T-helper 17 cell (primary cell): ENCODE measurements around the gene SBNO2. TPM values are rescaled to one million over a fixed set of nuclear protein-coding genes. Genes with fewer than 3 reads are reported as not detected.

Experiments
- ATAC-seq: fragments of 150-1000 bp; cut with Tn5 transposase; 2 replicates; pipeline ENCODE4 v1.10.0; 2021; ENCODE audit warnings: mild to moderate bottlenecking, moderate library complexity
- DNase-seq, 3 donors: peaks; one replicate each; pipeline versions ENCODE4 v3.0.0 to v3.0.0-alpha.2; 2020 to 2021
- H3K9me3 ChIP-seq: one replicate; pipeline ENCODE4 v1.7.0; 2013; ENCODE audit warnings: low read length, mild to moderate bottlenecking; ENCODE audit not compliant: control insufficient read depth, poor library complexity, severe bottlenecking
- H3K27ac Mint-ChIP-seq: one replicate; pipeline ENCODE4 v1.8.0; 2022; ENCODE audit warnings: mild to moderate bottlenecking, moderate library complexity, mixed read lengths
- H3K27me3 Mint-ChIP-seq: one replicate; pipeline ENCODE4 v1.8.0; 2022; ENCODE audit warnings: mixed read lengths
- H3K36me3 Mint-ChIP-seq: one replicate; pipeline ENCODE4 v1.8.0; 2022; ENCODE audit warnings: low read depth, mixed read lengths
- H3K4me1 Mint-ChIP-seq: one replicate; pipeline ENCODE4 v1.8.0; 2022; ENCODE audit warnings: mild to moderate bottlenecking, mixed read lengths
- H3K4me3 Mint-ChIP-seq: one replicate; pipeline ENCODE4 v1.8.0; 2022; ENCODE audit warnings: mild to moderate bottlenecking, moderate library complexity, mixed read lengths
- total RNA-seq, 4 donors: library from RNA in 2 of 4; stranded (reverse) in 2 of 4; gene quantifications; one replicate each; pipeline ENCODE4 v1.2.3 and lab custom pipeline; 2022 to 2026

SBNO2 gene
- total RNA-seq, 2 donors from 2014 or later, result 85.4 to 106 TPM

GRCh38 chr19:1074544-1075283 is 99.4 kb downstream of the SBNO2 start:
- DNase-seq (peak; percentile 91 to 95 (median 93)), ATAC-seq (peak; percentile 49)
- H3K36me3 Mint-ChIP-seq, result peaks cover 9% of the 10 kb centered on the region
- H3K27me3 Mint-ChIP-seq, result no peaks in the 10 kb centered on the region
- H3K4me1 Mint-ChIP-seq, result peaks cover 41% of the 10 kb centered on the region
- H3K4me3 Mint-ChIP-seq, result peak overlapping the region; percentile 79
- H3K9me3 ChIP-seq, result no peaks in the 10 kb centered on the region
- H3K27ac Mint-ChIP-seq, result peak overlapping the region; percentile 97

GRCh38 chr19:1073956-1074517 is 100.0 kb downstream of the SBNO2 start:
- H3K9me3 ChIP-seq, result no peaks in the 10 kb centered on the region
- H3K27ac Mint-ChIP-seq, result peak overlapping the region; percentile 96
- H3K4me3 Mint-ChIP-seq, result peak overlapping the region; percentile 79
- H3K27me3 Mint-ChIP-seq, result no peaks in the 10 kb centered on the region
- ATAC-seq (no peak), DNase-seq (no peak)
- peaks cover 43% of the 10 kb centered on the region for H3K4me1 Mint-ChIP-seq
- peaks cover 13% of the 10 kb centered on the region for H3K36me3 Mint-ChIP-seq

- ATAC-seq, result no peak
- Mint-ChIP-seq H3K4me1 (peaks cover 48% of the 10 kb centered on the region), H3K27ac (peak overlapping the region; percentile 96), H3K27me3 (no peaks in the 10 kb centered on the region), H3K36me3 (peaks cover 19% of the 10 kb centered on the region), H3K4me3 (peak overlapping the region; percentile 79)
- DNase-seq, result peak in 1 of 3 donors; percentile 13
- H3K9me3 ChIP-seq, result no peaks in the 10 kb centered on the region
Measured at GRCh38 chr19:1073063-1073955, 100.8 kb downstream of the SBNO2 start.

GRCh38 chr19:1072371-1073015 is 101.6 kb downstream of the SBNO2 start:
- Mint-ChIP-seq H3K36me3 (peaks cover 17% of the 10 kb centered on the region), H3K27ac (peak overlapping the region; percentile 96), H3K4me1 (peaks cover 45% of the 10 kb centered on the region), H3K4me3 (peak overlapping the region; percentile 87), H3K27me3 (no peaks in the 10 kb centered on the region)
- DNase-seq (no peak), ATAC-seq (no peak)
- H3K9me3 ChIP-seq, result no peaks in the 10 kb centered on the region

- Mint-ChIP-seq H3K27me3 (no peaks in the 10 kb centered on the region), H3K4me1 (peaks cover 39% of the 10 kb centered on the region), H3K4me3 (peak overlapping the region; percentile 94), H3K27ac (peak overlapping the region; percentile 96), H3K36me3 (peaks cover 17% of the 10 kb centered on the region)
- DNase-seq, result no peak
- H3K9me3 ChIP-seq, result no peaks in the 10 kb centered on the region
- ATAC-seq, result no peak
Measured at GRCh38 chr19:1070931-1071791, 102.9 kb downstream of the SBNO2 start.

GRCh38 chr19:1070576-1070930 is 103.5 kb downstream of the SBNO2 start:
- peak overlapping the region; percentile 97 for H3K27ac Mint-ChIP-seq
- no peaks in the 10 kb centered on the region for H3K9me3 ChIP-seq
- H3K4me3 Mint-ChIP-seq, result peak overlapping the region; percentile 94
- peaks cover 17% of the 10 kb centered on the region for H3K36me3 Mint-ChIP-seq
- no peak for ATAC-seq
- no peak for DNase-seq
- no peaks in the 10 kb centered on the region for H3K27me3 Mint-ChIP-seq
- peaks cover 37% of the 10 kb centered on the region for H3K4me1 Mint-ChIP-seq

GRCh38 chr19:1069009-1069779 is 104.9 kb downstream of the SBNO2 start:
- Mint-ChIP-seq H3K4me1 (peaks cover 44% of the 10 kb centered on the region), H3K36me3 (peaks cover 17% of the 10 kb centered on the region), H3K27me3 (no peaks in the 10 kb centered on the region), H3K4me3 (peak overlapping the region; percentile 94), H3K27ac (peak overlapping the region; percentile 97)
- H3K9me3 ChIP-seq, result no peaks in the 10 kb centered on the region
- peak; percentile 49 to 67 (median 52) for DNase-seq
- ATAC-seq, result peak; percentile 40

GRCh38 chr19:1068009-1069001 is 105.8 kb downstream of the SBNO2 start:
- H3K27me3 Mint-ChIP-seq, result no peaks in the 10 kb centered on the region
- DNase-seq (peak; percentile 37 to 59 (median 43)), ATAC-seq (peak; percentile 14)
- H3K4me3 Mint-ChIP-seq, result peak overlapping the region; percentile 94
- H3K4me1 Mint-ChIP-seq, result peaks cover 45% of the 10 kb centered on the region
- H3K9me3 ChIP-seq, result no peaks in the 10 kb centered on the region
- H3K27ac Mint-ChIP-seq, result peak overlapping the region; percentile 97
- H3K36me3 Mint-ChIP-seq, result peaks cover 17% of the 10 kb centered on the region

- no peaks in the 10 kb centered on the region for H3K9me3 ChIP-seq
- peak; percentile 69 to 77 (median 76) for DNase-seq
- H3K36me3 Mint-ChIP-seq, result peaks cover 14% of the 10 kb centered on the region
- peak; percentile 71 for ATAC-seq
- H3K27ac Mint-ChIP-seq, result peak overlapping the region; percentile 97
- H3K4me1 Mint-ChIP-seq, result peaks cover 42% of the 10 kb centered on the region
- H3K4me3 Mint-ChIP-seq, result peak overlapping the region; percentile 94
- H3K27me3 Mint-ChIP-seq, result no peaks in the 10 kb centered on the region
Measured at GRCh38 chr19:1067341-1067957, 106.6 kb downstream of the SBNO2 start.

- peaks cover 39% of the 10 kb centered on the region for H3K4me1 Mint-ChIP-seq
- ATAC-seq (peak; percentile 62), DNase-seq (peak; percentile 72 to 83 (median 81))
- no peaks in the 10 kb centered on the region for H3K9me3 ChIP-seq
- H3K4me3 Mint-ChIP-seq, result peak within 1 kb of the TSS; percentile 94
- peak within 1 kb of the TSS; percentile 97 for H3K27ac Mint-ChIP-seq
- H3K36me3 Mint-ChIP-seq, result peaks cover 12% of the 10 kb centered on the region
- H3K27me3 Mint-ChIP-seq, result no peaks in the 10 kb centered on the region
Measured at GRCh38 chr19:1066748-1067340, 107.2 kb downstream of the SBNO2 start, which contains the start of gene ARHGAP45. TSS of gene ARHGAP45 (plus strand) at chr19:1067167. CDS start at chr19:1067406, 239 bp downstream.
